HG02642 (cell line): ENCODE data around the gene CIB1.
"Not testable (repeated sequence)": the region's sequence is repeated elsewhere in the genome, so short reads cannot be mapped to it uniquely, and the experiment has no call there.

Source experiments
- ATAC-seq: cut with Tn5 transposase; IDR thresholded peaks from one replicate; pipeline ENCODE4 v1.9.1; 2021; ENCODE audit warnings: mild to moderate bottlenecking; ENCODE audit not compliant: unreplicated experiment, poor library complexity

CIB1 gene

DNA sequence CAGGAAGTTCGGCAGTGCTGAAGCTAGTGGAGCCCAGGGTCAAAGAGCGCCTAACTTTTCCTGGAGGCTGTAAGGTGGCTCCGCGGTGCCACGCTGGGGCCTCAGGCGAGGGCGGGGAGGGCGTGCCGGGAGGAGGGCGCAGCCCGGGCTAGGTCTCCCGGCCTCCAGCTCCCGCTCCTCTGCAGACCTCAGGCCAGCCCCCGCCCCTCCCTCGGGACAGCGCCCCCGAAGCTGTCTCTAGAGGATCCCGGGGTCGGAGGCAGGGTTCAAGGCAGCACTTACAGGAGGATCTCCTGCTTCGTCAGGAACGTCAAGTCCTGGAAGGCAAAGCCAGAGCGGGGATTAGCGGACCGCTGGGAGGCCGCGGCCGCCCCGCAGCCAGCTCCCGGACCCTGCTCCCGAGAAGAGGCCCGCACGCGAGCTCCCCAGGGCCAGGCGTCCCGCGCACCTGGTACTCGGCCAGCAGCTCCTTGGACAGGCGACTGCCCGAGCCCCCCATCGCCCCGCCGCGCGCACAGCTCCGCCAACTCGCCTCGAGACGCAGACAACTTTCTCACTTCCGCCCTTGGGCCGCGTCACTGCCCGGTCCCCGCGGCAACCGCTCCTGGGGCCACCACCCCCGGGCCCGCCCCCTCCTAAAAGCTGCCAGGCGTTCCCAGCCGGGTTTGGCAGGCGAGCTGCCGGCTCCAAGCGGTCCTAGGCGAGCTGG, at the start of gene CIB1:
CIB1 (minus strand) TSS at position 555 of the 709 bp plus-strand sequence; CDS start at position 499, 56 bp downstream.
- peak; percentile 93 for ATAC-seq

DNA sequence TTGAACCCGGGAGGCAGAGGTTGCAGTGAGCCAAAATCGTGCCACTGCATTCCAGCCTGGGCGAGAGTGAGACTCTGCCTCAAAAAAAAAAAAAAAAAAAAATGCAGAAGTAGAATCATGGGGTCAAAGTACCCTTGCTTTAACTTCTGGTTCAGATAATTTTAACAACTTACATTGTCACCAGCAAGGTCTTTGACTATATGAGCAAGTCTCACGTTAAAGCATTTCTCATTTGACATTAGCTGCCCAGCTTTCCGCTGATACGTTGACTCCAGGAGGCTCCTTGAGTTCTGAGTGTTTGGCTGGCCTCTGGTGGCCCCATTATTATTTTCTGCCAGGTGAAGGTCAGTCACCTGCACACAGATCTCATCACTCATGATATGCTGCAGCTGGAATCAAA, 47.9 kb upstream of the CIB1 start:
- not testable (repeated sequence) for ATAC-seq

DNA sequence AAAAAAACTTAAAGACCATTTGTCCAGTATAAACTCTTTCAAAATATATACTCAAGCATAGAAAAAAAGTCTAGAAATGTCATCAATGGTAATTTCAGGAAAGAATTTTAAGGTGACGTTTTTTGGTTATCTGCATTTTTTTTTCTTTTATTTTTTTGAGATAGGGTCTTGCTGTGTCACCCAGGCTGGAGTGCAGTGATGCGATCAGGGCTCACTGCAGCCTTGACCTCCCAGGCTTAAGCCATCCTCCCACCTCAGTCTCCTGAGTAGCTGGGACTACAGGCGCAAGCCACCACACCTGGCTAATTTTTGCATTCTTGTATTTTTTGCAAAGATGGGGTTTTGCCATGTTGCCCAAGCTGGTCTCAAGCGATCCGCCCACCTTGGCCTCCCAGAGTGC, 47.0 kb upstream of the CIB1 start:
- not testable (repeated sequence) for ATAC-seq

DNA sequence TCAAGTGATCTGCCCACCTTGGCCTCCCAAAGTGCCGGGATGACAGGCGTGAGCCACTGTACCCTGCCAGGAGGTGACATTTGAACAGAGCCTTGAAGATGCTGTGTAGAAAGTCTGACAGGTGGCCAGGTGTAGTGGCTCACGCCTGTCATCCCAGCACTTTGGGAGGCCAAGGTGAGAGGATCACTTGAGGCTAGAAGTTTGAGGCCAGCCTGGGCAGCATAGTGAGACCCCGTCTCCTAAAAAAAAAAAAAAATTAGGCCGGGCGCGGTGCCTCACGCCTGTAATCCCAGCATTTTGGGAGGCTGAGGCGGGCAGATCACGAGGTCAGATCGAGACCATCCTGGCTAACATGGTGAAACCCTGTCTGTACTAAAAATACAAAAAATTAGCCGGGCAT, 44.7 kb upstream of the CIB1 start:
- ATAC-seq: not testable (repeated sequence)

DNA sequence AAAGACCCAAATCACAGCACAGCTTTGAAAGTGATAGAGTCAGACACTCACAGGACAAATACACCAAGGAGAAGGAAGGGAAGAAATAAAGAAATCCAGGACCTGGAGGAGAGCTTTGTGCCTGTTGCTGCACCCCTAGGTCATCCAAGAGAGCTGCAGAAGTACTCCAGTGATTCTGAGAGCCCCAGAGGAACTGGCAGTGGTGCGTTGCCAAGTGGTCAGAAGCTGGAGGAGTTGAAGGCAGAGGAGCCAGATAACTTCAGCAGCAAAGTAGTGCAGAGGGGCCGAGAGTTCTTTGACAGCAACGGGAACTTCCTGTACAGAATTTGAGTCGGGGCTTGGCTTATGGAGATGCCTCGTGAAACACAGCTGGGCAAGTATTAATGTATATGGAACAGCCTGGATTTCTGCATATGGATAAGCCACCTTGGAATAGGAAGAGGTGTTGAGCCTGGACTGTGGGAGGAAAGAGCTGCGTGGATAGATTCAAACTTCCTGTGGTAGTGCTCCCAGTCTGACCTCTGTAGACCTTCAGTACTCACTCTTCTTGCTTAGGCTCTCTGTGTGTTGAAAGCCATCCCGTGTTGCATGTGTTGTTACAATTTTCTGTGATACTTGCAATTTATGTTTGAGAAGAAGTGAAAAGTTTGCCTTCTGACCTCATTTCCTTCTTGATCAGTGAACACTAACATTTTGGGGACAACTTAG, 37.9 kb upstream of the CIB1 start:
- no peak for ATAC-seq

DNA sequence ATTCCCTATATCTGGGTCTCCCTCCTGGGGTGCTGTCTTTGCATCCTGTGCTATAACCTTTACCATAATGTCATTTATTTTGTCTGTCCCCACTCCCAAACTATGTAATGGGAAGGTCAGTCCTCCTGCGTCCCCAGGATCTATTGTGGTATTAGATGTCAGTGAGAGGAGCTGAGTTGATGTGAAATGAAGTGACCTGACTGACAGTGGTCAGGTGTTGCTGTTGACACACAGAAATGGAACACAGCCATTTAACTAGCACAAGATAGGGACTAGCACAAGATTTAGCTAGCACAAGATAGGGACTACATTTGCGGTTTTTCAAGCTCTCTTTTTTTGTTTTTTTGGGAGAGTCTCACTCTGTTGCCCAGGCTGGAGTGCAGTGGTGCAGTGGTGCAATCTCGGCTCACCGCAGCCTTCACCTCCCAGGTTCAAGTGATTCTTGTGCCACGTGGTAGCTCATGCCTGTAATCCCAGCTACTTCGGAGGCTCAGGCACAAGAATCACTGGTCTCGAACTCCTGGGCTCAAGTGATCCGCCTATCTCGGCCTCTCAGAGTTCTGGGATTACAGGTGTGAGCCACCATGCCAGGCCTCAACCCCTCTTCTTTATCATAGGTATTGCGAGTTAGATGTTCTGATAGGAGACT, 36.9 kb upstream of the CIB1 start:
- ATAC-seq: no peak

DNA sequence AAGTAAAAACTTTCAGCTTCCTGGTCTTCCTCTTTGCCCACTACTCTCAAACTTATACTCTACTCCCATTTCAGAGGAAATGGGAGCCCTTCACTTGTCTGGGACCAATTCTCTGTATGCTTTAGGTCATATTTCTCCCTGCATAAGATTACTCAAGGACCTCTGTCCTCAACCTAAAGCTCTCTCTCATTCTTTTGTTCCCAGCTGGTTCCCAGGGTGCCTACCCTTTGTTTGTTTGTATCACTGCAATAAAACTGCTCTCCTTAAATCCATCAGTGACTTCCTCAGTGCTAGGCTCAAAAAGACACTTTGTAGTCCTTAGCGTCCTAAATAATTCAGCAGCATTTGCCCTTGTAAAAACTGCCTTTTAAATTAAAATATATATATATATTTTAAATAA, 34.7 kb upstream of the CIB1 start:
- no peak for ATAC-seq

DNA sequence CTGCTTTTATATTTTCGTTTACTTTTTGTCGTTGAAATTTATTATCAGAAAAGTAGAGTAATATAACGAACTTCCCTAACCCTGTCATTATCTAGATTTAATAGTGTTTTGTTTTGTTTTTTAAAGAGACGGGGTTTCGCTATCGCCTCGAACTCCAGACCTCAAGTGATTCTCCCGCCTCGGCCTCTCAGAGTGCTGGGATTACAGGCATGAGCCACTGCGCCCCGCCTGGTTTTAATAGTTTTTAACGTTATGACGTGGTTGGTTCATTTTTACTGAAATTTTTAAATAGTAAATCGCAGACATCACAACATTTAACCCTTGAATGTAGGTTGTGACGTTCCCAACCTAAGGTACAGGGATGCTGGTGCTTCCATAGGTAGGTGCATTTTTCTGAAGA, 32.7 kb upstream of the CIB1 start:
- no peak for ATAC-seq

DNA sequence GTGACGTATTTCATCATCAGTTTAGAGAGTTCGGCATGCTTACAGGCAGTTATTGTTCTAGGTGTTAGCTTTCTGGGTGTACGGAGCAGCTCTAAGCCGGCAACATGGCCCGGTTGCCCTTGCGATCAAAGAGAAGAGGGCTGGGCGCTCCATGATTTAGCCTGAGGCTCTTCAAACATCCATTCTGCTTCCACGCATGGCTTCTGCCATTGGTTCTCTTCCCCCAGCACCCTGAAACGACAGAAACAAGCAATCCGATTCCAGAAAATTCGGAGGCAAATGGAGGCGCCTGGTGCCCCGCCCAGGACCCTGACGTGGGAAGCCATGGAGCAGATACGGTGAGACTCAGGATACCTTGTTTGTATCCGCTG, 32.3 kb upstream of the CIB1 start:
- peak; percentile 14 for ATAC-seq

DNA sequence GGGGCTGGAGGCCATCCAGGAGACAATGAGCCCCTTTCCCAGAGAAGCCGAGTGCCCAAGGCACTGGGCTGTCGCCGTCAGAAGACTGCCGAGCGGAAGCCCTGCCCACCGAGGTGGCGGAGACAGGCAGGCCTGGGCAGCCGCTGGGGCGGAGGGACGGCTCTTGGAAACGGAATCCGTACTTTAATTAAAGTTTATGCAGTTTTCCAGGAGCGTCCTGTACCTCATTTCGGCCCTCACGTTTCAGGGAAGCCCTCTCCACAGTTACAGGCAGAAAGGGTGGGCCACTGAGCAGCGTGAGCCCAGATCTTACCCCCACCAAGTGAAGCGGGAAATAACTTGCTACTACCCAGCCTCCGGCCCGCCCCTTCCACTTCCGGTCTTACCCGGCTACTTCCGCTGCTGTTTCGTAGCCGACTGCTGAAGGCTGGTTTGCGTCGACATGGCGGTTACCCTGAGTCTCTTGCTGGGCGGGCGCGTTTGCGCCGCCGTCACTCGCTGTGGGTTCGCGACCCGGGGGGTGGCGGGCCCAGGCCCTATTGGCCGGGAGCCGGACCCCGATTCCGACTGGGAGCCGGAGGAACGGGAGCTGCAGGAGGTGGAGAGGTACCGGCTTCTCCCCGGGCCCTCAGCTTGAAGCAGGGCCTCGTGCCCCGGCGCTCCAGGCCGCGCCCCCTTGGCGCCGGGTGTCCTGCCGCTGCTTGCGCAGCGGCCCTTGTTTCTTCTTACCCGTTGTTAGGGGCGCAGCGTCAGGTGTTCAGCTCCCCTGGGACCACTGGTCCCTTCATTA, 31.7 kb upstream of the CIB1 start, which contains the start of gene NGRN:
NGRN (plus strand) TSS at position 402 of the 790 bp plus-strand sequence; CDS start at position 443, 41 bp downstream.
- ATAC-seq: peak; percentile 95

DNA sequence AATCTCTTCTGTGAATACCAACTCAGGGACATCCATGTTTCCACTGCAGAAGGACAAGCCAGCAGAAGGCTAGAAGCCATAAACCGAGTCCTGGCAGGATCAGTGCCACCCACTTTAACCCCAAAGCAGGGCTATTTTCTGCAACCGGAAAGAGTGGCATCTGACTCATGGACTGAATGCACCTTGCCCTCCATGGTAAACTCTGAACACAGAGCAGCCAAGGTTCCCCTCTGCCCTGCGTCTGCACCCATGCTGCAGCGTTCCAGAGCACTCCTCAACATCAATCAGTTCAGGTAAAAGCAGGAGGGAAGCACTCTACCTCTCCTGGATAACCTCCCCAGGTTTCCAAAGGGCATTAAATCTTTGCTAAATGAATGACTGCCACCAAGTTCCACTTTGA, 30.9 kb upstream of the CIB1 start:
- no peak for ATAC-seq

DNA sequence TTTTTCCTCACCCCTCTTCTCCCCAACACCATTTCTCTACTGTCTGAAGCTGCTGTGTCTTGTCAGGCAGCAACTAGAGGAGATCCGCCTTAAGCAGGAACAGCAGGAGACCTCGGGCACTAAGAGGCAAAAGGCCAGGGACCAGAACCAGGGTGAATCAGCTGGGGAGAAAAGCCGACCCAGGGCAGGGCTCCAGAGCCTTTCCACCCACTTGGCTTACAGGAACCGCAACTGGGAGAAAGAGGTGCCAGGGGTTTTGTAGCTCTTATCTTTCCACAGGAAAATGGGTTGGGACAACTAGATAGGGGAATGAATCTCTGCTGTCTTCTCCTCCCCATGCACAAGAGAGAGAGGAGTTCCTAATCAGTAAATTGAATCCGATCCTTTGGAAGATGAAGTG, 28.7 kb upstream of the CIB1 start:
- no peak for ATAC-seq

DNA sequence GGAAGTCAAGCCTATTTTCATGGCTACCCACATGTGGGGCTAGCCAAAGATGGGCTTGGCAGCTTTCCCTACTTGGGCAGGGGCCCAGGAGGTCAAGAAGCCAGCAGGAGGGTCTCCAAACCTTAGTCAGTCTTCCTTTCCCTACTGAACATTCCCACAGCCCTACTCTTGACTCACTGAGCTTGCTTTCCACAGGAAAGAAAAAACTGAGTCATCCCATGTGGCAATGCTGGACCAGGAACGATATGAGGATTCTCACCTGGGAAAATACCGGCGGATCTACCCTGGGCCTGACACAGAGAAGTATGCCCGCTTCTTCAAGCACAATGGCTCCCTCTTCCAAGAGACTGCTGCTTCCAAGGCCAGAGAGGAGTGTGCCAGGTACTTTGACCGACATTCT, 28.1 kb upstream of the CIB1 start:
- no peak for ATAC-seq

DNA sequence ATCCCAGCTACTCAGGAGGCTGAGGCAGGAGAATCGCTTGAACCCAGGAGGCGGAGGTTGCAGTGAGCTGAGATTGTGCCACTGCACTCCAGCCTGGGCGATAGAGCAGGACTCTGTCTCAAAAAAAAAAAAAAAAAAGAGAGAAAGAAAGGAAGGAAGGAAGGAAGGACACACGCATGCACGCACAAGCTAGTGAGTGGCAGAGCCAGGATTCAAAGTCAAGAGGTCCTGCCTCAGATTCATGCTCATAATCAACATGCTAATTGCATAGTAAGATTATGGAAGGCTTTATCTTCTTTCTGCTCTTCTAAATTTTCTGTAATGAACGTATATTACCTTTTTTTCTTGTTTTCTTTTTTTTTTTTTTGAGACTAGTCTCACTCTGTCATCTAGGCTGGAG, 27.0 kb upstream of the CIB1 start:
- not testable (repeated sequence) for ATAC-seq

DNA sequence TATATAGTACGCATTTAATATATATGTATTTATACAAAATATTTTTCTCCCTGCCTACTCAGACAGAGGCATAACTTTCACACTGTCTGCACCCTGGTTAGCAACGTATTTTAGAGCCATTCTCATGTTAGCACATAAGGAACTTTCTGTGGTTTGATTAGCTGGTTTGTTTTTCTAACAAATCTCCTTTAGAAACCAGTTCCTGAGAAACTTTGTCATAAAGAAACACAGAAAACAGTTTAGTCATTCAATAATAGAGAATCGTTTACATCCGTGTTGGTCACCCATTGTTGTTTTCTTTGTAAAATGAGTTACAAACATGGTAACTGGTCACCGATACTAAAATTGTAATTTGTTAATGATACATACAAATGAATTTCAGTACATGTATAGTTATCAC, 25.8 kb upstream of the CIB1 start:
- no peak for ATAC-seq

DNA sequence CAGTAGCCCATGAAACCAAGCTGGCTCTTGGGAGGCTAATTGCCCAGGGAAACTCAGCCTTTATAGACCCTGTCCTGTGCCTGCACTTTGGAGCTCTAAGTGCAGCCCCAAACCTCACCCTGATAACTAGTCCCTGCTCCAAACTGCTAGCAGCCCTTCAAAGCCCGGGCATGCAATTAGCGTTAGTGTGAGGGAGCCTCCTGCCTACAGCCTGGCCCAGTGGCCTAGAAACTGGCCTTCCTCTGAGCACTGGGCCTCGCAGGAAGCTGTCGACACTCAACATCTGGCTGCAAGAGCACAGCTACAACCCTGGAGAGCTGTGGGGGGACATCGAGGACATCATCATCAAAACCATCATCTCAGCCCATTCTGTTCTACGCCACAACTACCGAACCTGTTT, 24.0 kb upstream of the CIB1 start:
- ATAC-seq: no peak

DNA sequence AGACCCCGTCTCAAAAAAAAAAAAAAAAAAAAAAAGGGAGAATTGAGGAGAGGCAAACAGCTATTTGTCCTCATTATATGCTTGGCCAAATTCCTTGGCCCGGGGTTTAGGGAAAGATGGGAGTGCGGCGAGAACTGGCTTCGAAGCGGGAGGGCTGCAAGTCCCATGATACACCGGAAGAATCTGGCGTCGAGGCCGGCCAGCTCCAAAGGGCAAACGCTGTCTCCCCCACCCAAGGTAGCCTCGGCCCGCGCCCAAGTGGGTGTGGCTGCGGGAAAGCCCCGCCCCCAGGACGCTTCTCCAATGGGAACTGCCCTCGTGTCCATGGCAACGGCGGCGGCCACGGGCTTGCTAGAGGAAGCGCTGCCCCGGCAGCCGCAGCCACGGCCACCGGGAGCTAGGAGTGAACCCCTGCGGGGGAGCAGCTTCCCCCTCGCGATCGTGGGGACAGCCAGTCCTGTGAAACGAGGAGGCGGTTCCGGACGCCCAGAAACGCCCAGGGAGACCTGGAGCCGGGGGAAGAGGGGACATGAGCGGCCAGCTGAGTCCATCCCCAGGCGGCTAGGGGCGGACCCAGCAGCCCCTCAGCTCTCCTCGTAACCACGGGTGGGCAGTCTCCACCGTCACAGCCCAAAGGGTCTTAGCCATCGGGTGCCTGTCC, 15.6 kb upstream of the CIB1 start, which contains the start of gene TTLL13:
TTLL13 (plus strand) TSS at position 354 of the 661 bp plus-strand sequence. CDS start 1,075 bp downstream, outside the sequence.
- ATAC-seq: peak; percentile 80

DNA sequence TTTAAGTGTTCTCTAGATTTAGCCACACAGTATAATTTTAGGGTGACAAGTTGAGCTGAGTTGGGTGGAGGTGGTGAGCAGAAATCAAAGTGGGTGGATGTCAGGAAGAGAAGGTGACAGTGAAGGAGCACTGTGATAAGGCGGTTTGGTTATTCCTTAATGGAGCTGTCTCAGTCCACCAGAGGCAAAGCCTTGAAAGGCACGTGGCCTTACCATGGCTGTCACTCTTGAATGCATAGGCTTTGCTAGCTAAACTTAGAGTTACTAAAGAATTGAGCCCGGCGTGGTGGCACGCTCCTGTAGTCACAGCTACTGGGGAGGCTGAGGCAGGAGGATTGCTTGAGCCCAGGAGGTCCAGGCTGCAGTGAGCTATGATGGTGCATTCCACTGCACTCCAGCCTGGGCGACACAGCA, 15.1 kb upstream of the CIB1 start:
- no peak for ATAC-seq

DNA sequence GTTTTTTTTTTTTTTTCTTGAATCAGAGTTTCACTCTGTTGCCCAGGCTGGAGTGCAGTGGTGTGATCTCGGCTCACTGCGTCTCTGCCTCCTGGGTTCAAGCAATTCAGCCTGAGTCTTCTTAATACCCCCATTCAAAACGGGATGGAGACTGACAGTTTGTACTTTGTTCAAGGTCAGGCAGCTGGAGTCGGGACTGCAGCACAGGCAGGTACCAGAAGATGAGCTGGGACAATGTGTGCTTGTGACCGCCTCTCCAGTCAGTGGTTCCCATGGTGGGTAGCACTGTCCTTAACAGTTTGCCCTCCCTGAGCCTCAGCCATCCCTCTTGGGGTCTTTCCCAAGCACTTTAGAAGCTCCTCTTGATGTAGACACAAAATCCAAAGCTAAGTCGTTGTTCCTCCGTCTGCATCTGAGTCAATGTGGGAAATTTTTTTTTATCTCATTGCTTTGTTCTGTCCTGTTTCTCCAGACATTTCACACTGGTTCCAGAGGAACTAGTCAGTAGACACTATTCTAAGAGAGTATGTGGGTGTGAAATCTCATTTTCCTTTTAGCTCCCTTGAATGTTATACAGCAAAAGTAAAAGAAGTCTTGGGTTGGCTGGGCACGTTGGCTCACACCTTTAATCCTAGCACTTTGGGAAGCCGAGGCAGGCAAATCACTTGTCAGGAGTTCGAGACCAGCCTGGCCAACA, 10.3 kb upstream of the CIB1 start:
- no peak for ATAC-seq
